H1 (cell line): ENCODE results near the gene SUCLG2. TPM values are rescaled to one million over a fixed set of nuclear protein-coding genes. Genes with fewer than 3 reads are reported as not detected.

Source experiments
- CTCF ChIA-PET: fragments of 300-600 bp; sonication (Branson Sonifier 250); formaldehyde crosslinking; loops from one replicate; lab custom pipeline; 2021; ENCODE audit not compliant: partially characterized antibody; lab: Charles Lee
- POLR2A ChIA-PET: fragments of 300-600 bp; sonication (Branson Sonifier 250); formaldehyde crosslinking; loops from one replicate; lab custom pipeline; 2021; ENCODE audit warnings: inconsistent platforms; ENCODE audit not compliant: partially characterized antibody; lab: Charles Lee
- DNase-seq, 2 experiments: peaks; one replicate each; pipeline versions ENCODE4 v3.0.0 to v3.0.0-alpha.2; 2010 to 2022; ENCODE audit warnings: low spot score in 2 of 2, low read depth in 1 of 2, mixed read lengths in 1 of 2
- FAIRE-seq: peaks from 2 replicates; lab custom pipeline; 2011; peaks lifted over from hg19 to GRCh38; lab: Jason Lieb, UNC
- H2AFZ ChIP-seq: 2 replicates; pipeline ENCODE4 v1.8.1; 2012; ENCODE audit warnings: low read length, inconsistent platforms
- H2AK5ac ChIP-seq: 2 replicates; pipeline ENCODE4 v1.6.1; 2013; ENCODE audit warnings: low read depth, low read length
- H2BK120ac ChIP-seq: replicated peaks from 2 replicates; pipeline ENCODE3; 2013; ENCODE audit warnings: low read depth, low read length, inconsistent platforms
- H2BK12ac ChIP-seq: 2 replicates; pipeline ENCODE4 v1.6.1; 2013; ENCODE audit warnings: low read depth, low read length
- H2BK15ac ChIP-seq: 2 replicates; pipeline ENCODE4 v1.6.1; 2013; ENCODE audit warnings: low read length
- H2BK20ac ChIP-seq: 2 replicates; pipeline ENCODE4 v1.6.1; 2013; ENCODE audit warnings: low read length
- H2BK5ac ChIP-seq: 2 replicates; pipeline ENCODE4 v1.6.1; 2013; ENCODE audit warnings: low read depth, low read length
- H3K14ac ChIP-seq: 2 replicates; pipeline ENCODE4 v1.6.1; 2013; ENCODE audit warnings: inconsistent platforms; ENCODE audit not compliant: insufficient read length
- H3K18ac ChIP-seq: 2 replicates; pipeline ENCODE4 v1.6.1; 2013; ENCODE audit warnings: low read length; ENCODE audit errors: extremely low read depth
- H3K23ac ChIP-seq: 2 replicates; pipeline ENCODE4 v1.6.1; 2013; ENCODE audit warnings: inconsistent platforms; ENCODE audit not compliant: insufficient read length
- H3K23me2 ChIP-seq: 2 replicates; pipeline ENCODE4 v1.6.1; 2013; ENCODE audit warnings: low read depth, low read length
- H3K27ac ChIP-seq: 2 replicates; pipeline ENCODE4 v1.6.1; 2011; ENCODE audit warnings: low read depth, low read length, inconsistent platforms
- H3K27me3 ChIP-seq, 4 experiments: replicated peaks in 1 of 4; 1 replicate in 1 of 4; 2 replicates in 3 of 4; pipeline versions ENCODE4 v1.6.1 to v1.8.1; 2011 to 2013; ENCODE audit warnings: low read length in 3 of 4, mild to moderate bottlenecking in 3 of 4, inconsistent platforms in 2 of 4, mixed read lengths in 2 of 4, moderate library complexity in 1 of 4; ENCODE audit not compliant: control insufficient read depth in 3 of 4, insufficient read depth in 3 of 4; ENCODE audit errors: extremely low read depth in 1 of 4
- H3K36me3 ChIP-seq, 4 experiments: 2 replicates each; pipeline versions ENCODE4 v1.6.1 to v1.8.1; 2011 to 2013; ENCODE audit warnings: mild to moderate bottlenecking in 4 of 4, low read length in 3 of 4, moderate library complexity in 2 of 4, control low read depth in 1 of 4, inconsistent platforms in 1 of 4; ENCODE audit not compliant: insufficient read depth in 4 of 4, control insufficient read depth in 2 of 4
- H3K4ac ChIP-seq: replicated peaks from 2 replicates; pipeline ENCODE3; 2013; ENCODE audit warnings: low read length, low read depth, mixed read lengths, inconsistent platforms; ENCODE audit not compliant: insufficient read length
- H3K4me1 ChIP-seq, 4 experiments: replicated peaks in 1 of 4; 1 replicate in 1 of 4; 2 replicates in 3 of 4; pipeline versions ENCODE4 v1.6.1 to v1.8.1; 2011 to 2013; ENCODE audit warnings: low read length in 3 of 4, inconsistent platforms in 2 of 4, mixed read lengths in 1 of 4; ENCODE audit not compliant: insufficient read depth in 4 of 4, control insufficient read depth in 3 of 4
- H3K4me2 ChIP-seq, 2 experiments: 2 replicates each; pipeline versions ENCODE4 v1.6.1 to v1.8.1; 2011 to 2013; ENCODE audit warnings: low read depth in 2 of 2, low read length in 2 of 2, control low read depth in 1 of 2, inconsistent platforms in 1 of 2, mild to moderate bottlenecking in 1 of 2; ENCODE audit not compliant: insufficient read depth in 1 of 2
- H3K4me3 ChIP-seq, 4 experiments: fragments of 200-600, 300-600 bp in 1 of 4; sonication (generic), shearing (Covaris generic), sonication (Bioruptor Twin) in 1 of 4; 2 replicates each; pipeline versions ENCODE4 v1.5.1 to v1.8.1; 2011 to 2016; ENCODE audit warnings: low read length in 4 of 4, low read depth in 3 of 4, control low read depth in 2 of 4, inconsistent platforms in 2 of 4, mild to moderate bottlenecking in 2 of 4, mixed read lengths in 1 of 4, moderate library complexity in 1 of 4; ENCODE audit not compliant: insufficient read depth in 2 of 4; ENCODE audit errors: extremely low read depth in 1 of 4
- H3K56ac ChIP-seq: replicated peaks from 2 replicates; pipeline ENCODE3; 2013; ENCODE audit warnings: low read depth, mild to moderate bottlenecking, mixed read lengths, low read length, inconsistent platforms; ENCODE audit not compliant: insufficient read length
- H3K79me1 ChIP-seq: 2 replicates; pipeline ENCODE4 v1.6.1; 2013; ENCODE audit warnings: low read depth, low read length, control low read depth
- H3K79me2 ChIP-seq, 2 experiments: 2 replicates each; pipeline versions ENCODE4 v1.6.1 to v1.8.1; 2012 to 2013; ENCODE audit warnings: low read length in 2 of 2, mild to moderate bottlenecking in 2 of 2, inconsistent platforms in 1 of 2; ENCODE audit not compliant: insufficient read depth in 2 of 2, control insufficient read depth in 1 of 2
- H3K9ac ChIP-seq, 4 experiments: replicated peaks in 1 of 4; 1 replicate in 1 of 4; 2 replicates in 3 of 4; pipeline versions ENCODE4 v1.6.1 to v1.8.1; 2011 to 2013; ENCODE audit warnings: low read depth in 3 of 4, low read length in 3 of 4, control low read depth in 2 of 4, mild to moderate bottlenecking in 2 of 4, moderate library complexity in 2 of 4, inconsistent platforms in 1 of 4; ENCODE audit errors: extremely low read depth in 1 of 4
- H3K9me3 ChIP-seq, 2 experiments: 2 replicates each; pipeline versions ENCODE4 v1.6.1 to v1.8.1; 2012 to 2013; ENCODE audit warnings: mild to moderate bottlenecking in 2 of 2, moderate library complexity in 2 of 2, control low read depth in 1 of 2, inconsistent platforms in 1 of 2, low read depth in 1 of 2, low read length in 1 of 2, mixed read lengths in 1 of 2; ENCODE audit not compliant: insufficient read depth in 2 of 2
- H4K20me1 ChIP-seq, 2 experiments: replicated peaks in 1 of 2; 2 replicates each; pipeline versions ENCODE3 to v1.8.1; 2011 to 2013; ENCODE audit warnings: inconsistent platforms in 2 of 2, low read length in 2 of 2, mild to moderate bottlenecking in 1 of 2; ENCODE audit not compliant: insufficient read depth in 2 of 2, control insufficient read depth in 1 of 2
- H4K5ac ChIP-seq: 2 replicates; pipeline ENCODE4 v1.6.1; 2013; ENCODE audit warnings: low read length, low read depth, mixed read lengths, inconsistent platforms; ENCODE audit not compliant: insufficient read length
- H4K8ac ChIP-seq: 2 replicates; pipeline ENCODE4 v1.8.0; 2013; ENCODE audit warnings: mild to moderate bottlenecking, moderate library complexity, low read length, inconsistent platforms; ENCODE audit not compliant: insufficient read depth; ENCODE audit errors: extremely low read depth
- H4K91ac ChIP-seq: replicated peaks from 2 replicates; pipeline ENCODE3; 2013; ENCODE audit warnings: low read length, mixed read lengths, inconsistent platforms; ENCODE audit not compliant: insufficient read length
- BACH1 ChIP-seq: IDR thresholded peaks from 2 replicates; pipeline ENCODE4 v1.6.1; 2012; ENCODE audit warnings: low read length, improper control_type of control experiment
- BCL11A ChIP-seq, 2 experiments: IDR thresholded peaks; one replicate each; pipeline ENCODE4 v1.6.1; 2011; ENCODE audit warnings: low read depth in 2 of 2, low read length in 2 of 2, mild to moderate bottlenecking in 2 of 2
- CBX8 ChIP-seq: fragments of 300-800, 300-1000 bp; sonication (generic); IDR thresholded peaks from 2 replicates; pipeline ENCODE4 v1.7.1; 2016; ENCODE audit warnings: low read depth, low read length, borderline replicate concordance
- CEBPB ChIP-seq: IDR thresholded peaks from 2 replicates; pipeline ENCODE4 v1.6.1; 2012; ENCODE audit warnings: low read depth, low read length
- CHD1 ChIP-seq: IDR thresholded peaks from 2 replicates; pipeline ENCODE4 v1.6.1; 2012; ENCODE audit warnings: low read depth, low read length, improper control_type of control experiment
- KDM4A ChIP-seq: IDR thresholded peaks from one replicate; pipeline ENCODE4 v1.7.1; 2012; ENCODE audit warnings: low read depth, mild to moderate bottlenecking, moderate library complexity, low read length, inconsistent platforms; ENCODE audit not compliant: severe bottlenecking
- NANOG ChIP-seq: IDR thresholded peaks from 2 replicates; pipeline ENCODE4 v1.6.1; 2011; ENCODE audit warnings: low read length, low read depth, mild to moderate bottlenecking, inconsistent platforms; ENCODE audit not compliant: insufficient read depth, poor library complexity, severe bottlenecking
- NRF1 ChIP-seq: IDR thresholded peaks from 2 replicates; pipeline ENCODE4 v1.6.1; 2011; ENCODE audit warnings: mild to moderate bottlenecking, low read depth, low read length, improper control_type of control experiment
- RBBP5 ChIP-seq: IDR thresholded peaks from 2 replicates; pipeline ENCODE4 v1.7.1; 2012; ENCODE audit warnings: low read depth, mild to moderate bottlenecking, inconsistent platforms, low read length, moderate library complexity, borderline replicate concordance
- RNF2 ChIP-seq: fragments of 200-900, 300-1000 bp; sonication (generic); IDR thresholded peaks from 2 replicates; pipeline ENCODE4 v1.7.1; 2016; ENCODE audit warnings: borderline replicate concordance, low read depth, mild to moderate bottlenecking, antibody characterized with exemption, low read length; ENCODE audit not compliant: poor library complexity, severe bottlenecking; ENCODE audit errors: missing control alignments
- SP4 ChIP-seq: IDR thresholded peaks from 2 replicates; pipeline ENCODE4 v1.6.1; 2012; ENCODE audit warnings: low read length, inconsistent platforms
- TBP ChIP-seq: IDR thresholded peaks from 2 replicates; pipeline ENCODE4 v1.6.1; 2011; ENCODE audit warnings: low read depth, low read length, improper control_type of control experiment
- TCF12 ChIP-seq: IDR thresholded peaks from 2 replicates; pipeline ENCODE4 v1.6.1; 2011; ENCODE audit warnings: low read depth, mild to moderate bottlenecking, low read length
- TEAD4 ChIP-seq: IDR thresholded peaks from 2 replicates; pipeline ENCODE4 v1.6.1; 2012; ENCODE audit warnings: low read depth, low read length, inconsistent platforms, mixed read lengths
- YY1 ChIP-seq: IDR thresholded peaks from 2 replicates; pipeline ENCODE4 v1.6.1; 2011; ENCODE audit warnings: low read depth, mild to moderate bottlenecking, low read length
- polyA plus RNA-seq, 7 experiments: library from polyadenylated mRNA; depleted of rRNA in 3 of 7; stranded (reverse) in 5 of 7; unstranded in 2 of 7; fragments of >200 nt in 5 of 7; fragments of 200-250 nt in 2 of 7; gene quantifications; 1 replicate in 5 of 7; 2 replicates in 1 of 7; 4 replicates in 1 of 7; pipeline versions ENCODE4 v1.2.1 to v1.2.3, GENCODE V29; 2011 to 2013; ENCODE audit warnings: missing spikeins in 2 of 7, mixed read lengths in 2 of 7
- total RNA-seq: library from RNA; stranded (reverse); fragmentation: NEBNext Ultra II Directional; extraction: Animal tissue kit (Norgen Biotek cat#: 25700); gene quantifications from 2 replicates; pipeline ENCODE4 v1.2.1, GENCODE V29; 2021

SUCLG2 gene
- total and polyA plus RNA-seq, 2 of the 8 experiments (the other 6 are each of a cell fraction or from before 2014, with no cell fraction given): 12.9 to 46.2 TPM

GRCh38 chr3:67497746-67498145 is 156.7 kb downstream of the SUCLG2 start:
- no peak overlapping the region for H2BK20ac ChIP-seq
- no peak overlapping the region for H2BK15ac ChIP-seq
- no peak overlapping the region for H2BK5ac ChIP-seq
- no peaks in the 10 kb centered on the region; a peak in 1 of 8 replicates for H3K36me3 ChIP-seq
- no peak overlapping the region for H4K5ac ChIP-seq
- H3K23ac ChIP-seq: no peak overlapping the region
- H3K4me2 ChIP-seq: no peak overlapping the region
- no peaks in the 10 kb centered on the region for H3K27me3 ChIP-seq
- H3K4me1 ChIP-seq: no peaks in the 10 kb centered on the region
- H3K4me3 ChIP-seq: no peak overlapping the region
- DNase-seq (no peak), FAIRE-seq (peak; percentile 89)
- H3K9me3 ChIP-seq: no peaks in the 10 kb centered on the region
- CTCF ChIA-PET: interaction anchor here (1.3 kb wide), 1 partner anchor 11 kb away, joined by 3 read pairs; no protein-coding TSS in a partner anchor
- H2BK12ac ChIP-seq: no peak overlapping the region
- H3K18ac ChIP-seq: no peak overlapping the region
- H3K79me2 ChIP-seq: no peaks in the 10 kb centered on the region
- H3K9ac ChIP-seq: no peak overlapping the region
- no peaks in the 10 kb centered on the region for H3K23me2 ChIP-seq
- H3K14ac ChIP-seq: no peak overlapping the region
- H2AFZ ChIP-seq: no peak overlapping the region
- no peak overlapping the region for H2AK5ac ChIP-seq
- POLR2A ChIA-PET: no interaction called here
- H3K4ac ChIP-seq: no peak overlapping the region
- H2BK120ac ChIP-seq: no peak overlapping the region
- H4K8ac ChIP-seq: no peak overlapping the region
- no peaks in the 10 kb centered on the region for H3K79me1 ChIP-seq
- H3K27ac ChIP-seq: no peak overlapping the region
- no peak overlapping the region for H4K91ac ChIP-seq
- H3K56ac ChIP-seq: no peak overlapping the region
- no peaks in the 10 kb centered on the region for H4K20me1 ChIP-seq
- TF ChIP-seq RBBP5 (no peak), BCL11A (IDR thresholded peaks at IDR 0.05; ENCODE audit: low read depth in 2 of 2, low read length in 2 of 2) (no peak), CBX8 (no peak), NANOG (no peak), RNF2 (no peak), KDM4A (no peak), NRF1 (no peak), TBP (no peak), BACH1 (no peak), CEBPB (no peak), TCF12 (no peak), SP4 (no peak), CHD1 (no peak), TEAD4 (no peak), YY1 (no peak)
